Fibroblast of peridontal ligament (primary cell): ENCODE data around the gene NRGN.
A peak's percentile ranks its signal among the peaks of the same experiment; 100 is the strongest.

Experiments
- DNase-seq: peaks from one replicate; pipeline ENCODE4 v3.0.0-alpha.2; 2010; ENCODE audit errors: extremely low read depth

NRGN gene

DNA sequence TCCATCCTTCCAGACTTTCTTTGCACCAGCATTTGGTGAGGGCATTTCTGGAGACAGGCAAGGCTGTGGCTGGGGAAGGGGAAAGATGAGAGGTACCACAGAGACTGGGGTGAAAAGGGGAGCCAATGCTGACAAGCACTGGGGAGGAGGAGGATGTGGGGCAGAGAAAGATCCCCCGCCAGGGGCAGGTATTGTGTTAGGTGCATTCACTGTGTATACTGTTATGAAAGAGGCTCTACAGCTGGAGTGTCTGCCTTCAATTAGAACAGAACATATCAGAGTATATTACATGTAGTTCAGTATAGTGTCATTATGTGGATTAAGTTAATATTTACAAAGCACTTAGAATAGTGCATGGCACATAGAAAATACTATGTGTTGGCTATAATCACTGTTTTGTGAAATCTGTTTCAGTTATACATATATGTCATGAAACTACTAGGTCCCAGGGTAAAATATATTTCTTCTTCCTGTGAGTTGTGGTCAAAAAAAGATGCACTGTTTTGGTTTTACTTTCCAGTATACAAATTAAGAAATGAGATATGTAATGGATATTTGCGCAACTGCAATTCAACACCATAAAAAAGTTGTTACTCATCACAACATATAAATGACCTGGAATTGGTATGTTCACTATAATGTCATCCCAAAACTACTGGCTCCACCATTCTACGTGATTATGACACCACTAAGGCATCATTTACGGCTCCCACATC, 52.0 kb downstream of the NRGN start:
- DNase-seq: peak; percentile 37

DNA sequence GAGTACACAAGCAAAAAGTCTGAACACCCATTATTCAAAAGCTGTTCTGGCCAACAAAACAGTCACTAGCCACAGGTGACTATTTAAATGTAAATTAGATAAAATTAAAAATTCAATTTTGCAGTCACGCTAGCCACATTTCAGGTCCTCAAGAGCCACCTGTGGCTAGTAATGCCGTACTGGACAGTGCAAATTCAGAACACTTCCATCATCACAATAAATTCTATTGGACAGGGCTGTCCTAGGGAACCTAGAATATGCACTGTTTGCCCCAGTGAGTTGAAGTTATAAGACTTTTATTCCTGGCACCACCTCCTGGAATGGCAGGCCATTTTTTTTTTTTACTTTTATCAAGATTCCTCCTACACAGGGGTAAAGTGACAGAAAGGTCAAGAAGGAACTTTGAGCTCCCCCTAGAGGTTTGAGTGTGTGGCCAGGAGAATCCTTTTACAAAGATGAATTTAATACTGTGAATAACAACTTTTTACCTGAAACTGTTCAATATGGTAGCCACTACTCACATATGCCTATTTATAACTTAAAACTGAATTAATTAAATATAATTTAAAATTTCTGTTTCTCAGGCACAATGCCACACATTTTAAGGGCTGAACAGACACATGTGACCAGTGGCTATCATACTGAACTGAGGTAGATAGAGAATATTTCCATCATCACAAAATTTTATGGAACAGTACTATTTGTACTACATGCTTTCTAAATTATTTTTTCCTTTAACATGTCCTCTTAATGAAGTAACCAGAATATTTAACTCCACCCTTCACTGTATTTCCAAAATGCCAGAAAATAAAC, 53.9 kb downstream of the NRGN start:
- peak; percentile 64 for DNase-seq

DNA sequence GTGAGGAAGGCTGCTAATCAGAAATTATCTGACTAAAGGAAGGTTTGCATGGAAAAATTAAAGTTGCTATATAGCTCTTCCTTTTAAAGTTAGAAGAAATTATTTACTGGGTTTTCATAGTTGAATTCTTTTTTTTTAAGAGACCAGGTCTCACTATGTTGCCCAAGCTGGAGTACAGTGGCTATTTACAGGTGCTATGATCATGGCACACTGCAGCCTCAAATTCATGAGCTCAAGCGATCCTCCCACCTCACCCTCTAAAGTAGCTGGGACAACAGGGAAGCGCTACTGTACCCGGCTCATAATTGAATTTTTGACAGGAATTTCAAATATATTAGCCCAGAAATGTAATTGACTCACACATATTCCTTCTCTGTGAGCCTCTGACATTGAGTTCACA, 56.6 kb downstream of the NRGN start:
- no peak for DNase-seq
